ENCODE measurements around the gene BTNL8.

BTNL8 gene

GRCh38 chr5:180910182-180910581 is 11.2 kb downstream of the BTNL8 start:
- Histone ChIP-seq H3K23ac (ENCODE audit: low read depth, low read length, poor library complexity) (no peak overlapping the region), H3K18ac (ENCODE audit: low read length) (no peak overlapping the region), H3K4me3 (ENCODE audit: low read length in 2 of 2) (no peak overlapping the region), H3K36me3 (replicated peaks in 1 of 2; ENCODE audit: control insufficient read depth in 2 of 2, insufficient read depth in 2 of 2, low read length in 2 of 2) (no peaks in the 10 kb centered on the region), H3K4ac (ENCODE audit: low read length) (no peak overlapping the region), H3K79me1 (ENCODE audit: low read depth, low read length) (no peaks in the 10 kb centered on the region), H2BK120ac (ENCODE audit: low read depth, low read length) (no peak overlapping the region), H2AK5ac (ENCODE audit: low read depth, low read length) (no peak overlapping the region), H3K4me1 (ENCODE audit: control insufficient read depth in 2 of 2, insufficient read depth in 1 of 2, low read depth in 1 of 2, low read length in 2 of 2) (peaks cover 0 to 10% of the 10 kb centered on the region in 2 donors), H3K27ac (replicated peaks; ENCODE audit: low read length) (no peak overlapping the region), H4K91ac (ENCODE audit: low read depth, low read length, poor library complexity) (no peak overlapping the region), H2BK15ac (ENCODE audit: low read length) (no peak overlapping the region), H3K14ac (ENCODE audit: low read length) (no peak overlapping the region), H3K4me2 (ENCODE audit: insufficient read depth, low read length, poor library complexity, severe bottlenecking) (no peak overlapping the region), H3K27me3 (ENCODE audit: control insufficient read depth in 3 of 3, insufficient read depth in 3 of 3, low read depth in 1 of 3, low read length in 3 of 3) (peaks cover 0 to 2% (median 0%) of the 10 kb centered on the region in 3 experiments), H3K9ac (ENCODE audit: low read depth, low read length, poor library complexity) (no peak overlapping the region), H2AFZ (ENCODE audit: low read length) (no peak overlapping the region), H3K9me3 (replicated peaks in 1 of 2; ENCODE audit: control insufficient read depth in 2 of 2, insufficient read depth in 1 of 2, low read depth in 1 of 2, low read length in 2 of 2) (peaks cover 0 to 3% of the 10 kb centered on the region in 2 donors), H4K8ac (ENCODE audit: low read depth, low read length) (no peak overlapping the region), H2BK5ac (ENCODE audit: low read length) (no peak overlapping the region), H2BK12ac (ENCODE audit: low read length) (no peak overlapping the region)
- no peak for DNase-seq (ENCODE audit: low spot score)
- WGBS, 2 donors (ENCODE audit: extremely low coverage in 2 of 2, insufficient read length in 2 of 2, insufficient replicate concordance in 1 of 2): no CpG with 5 or more reads among the region's 2 CpGs

- Histone ChIP-seq H3K9me3 (replicated peaks in 1 of 2; ENCODE audit: control insufficient read depth in 2 of 2, insufficient read depth in 1 of 2, low read depth in 1 of 2, low read length in 2 of 2) (peaks cover 0 to 3% of the 10 kb centered on the region in 2 donors), H4K91ac (ENCODE audit: low read depth, low read length, poor library complexity) (no peak overlapping the region), H3K18ac (ENCODE audit: low read length) (no peak overlapping the region), H3K4ac (ENCODE audit: low read length) (no peak overlapping the region), H4K8ac (ENCODE audit: low read depth, low read length) (no peak overlapping the region), H3K27me3 (ENCODE audit: control insufficient read depth in 3 of 3, insufficient read depth in 3 of 3, low read depth in 1 of 3, low read length in 3 of 3) (peaks cover 0 to 2% (median 0%) of the 10 kb centered on the region in 3 experiments), H3K27ac (replicated peaks; ENCODE audit: low read length) (no peak overlapping the region), H3K4me1 (ENCODE audit: control insufficient read depth in 2 of 2, insufficient read depth in 1 of 2, low read depth in 1 of 2, low read length in 2 of 2) (peaks cover 0 to 10% of the 10 kb centered on the region in 2 donors), H2BK5ac (ENCODE audit: low read length) (no peak overlapping the region), H2AFZ (ENCODE audit: low read length) (no peak overlapping the region), H2BK12ac (ENCODE audit: low read length) (no peak overlapping the region), H3K36me3 (replicated peaks in 1 of 2; ENCODE audit: control insufficient read depth in 2 of 2, insufficient read depth in 2 of 2, low read length in 2 of 2) (no peaks in the 10 kb centered on the region), H3K14ac (ENCODE audit: low read length) (no peak overlapping the region), H2BK120ac (ENCODE audit: low read depth, low read length) (no peak overlapping the region), H2BK15ac (ENCODE audit: low read length) (no peak overlapping the region), H3K9ac (ENCODE audit: low read depth, low read length, poor library complexity) (no peak overlapping the region), H3K4me2 (ENCODE audit: insufficient read depth, low read length, poor library complexity, severe bottlenecking) (no peak overlapping the region), H3K23ac (ENCODE audit: low read depth, low read length, poor library complexity) (no peak overlapping the region), H3K79me1 (ENCODE audit: low read depth, low read length) (no peaks in the 10 kb centered on the region), H2AK5ac (ENCODE audit: low read depth, low read length) (no peak overlapping the region), H3K4me3 (ENCODE audit: low read length in 2 of 2) (no peak overlapping the region)
- no CpG with 5 or more reads among the region's 5 CpGs for WGBS, 2 donors (ENCODE audit: extremely low coverage in 2 of 2, insufficient read length in 2 of 2, insufficient replicate concordance in 1 of 2)
- DNase-seq (ENCODE audit: low spot score): no peak
These were observed 11.8 kb downstream of the BTNL8 start for GRCh38 chr5:180910735-180911134.

- Histone ChIP-seq H3K79me1 (ENCODE audit: low read depth, low read length) (no peaks in the 10 kb centered on the region), H3K4ac (ENCODE audit: low read length) (no peak overlapping the region), H3K27me3 (ENCODE audit: control insufficient read depth in 3 of 3, insufficient read depth in 3 of 3, low read depth in 1 of 3, low read length in 3 of 3) (peaks cover 0 to 2% (median 0%) of the 10 kb centered on the region in 3 experiments), H2BK15ac (ENCODE audit: low read length) (no peak overlapping the region), H2BK5ac (ENCODE audit: low read length) (no peak overlapping the region), H2BK12ac (ENCODE audit: low read length) (no peak overlapping the region), H3K9ac (ENCODE audit: low read depth, low read length, poor library complexity) (no peak overlapping the region), H3K4me1 (ENCODE audit: control insufficient read depth in 2 of 2, insufficient read depth in 1 of 2, low read depth in 1 of 2, low read length in 2 of 2) (peaks cover 0 to 8% of the 10 kb centered on the region in 2 donors), H2BK120ac (ENCODE audit: low read depth, low read length) (no peak overlapping the region), H3K4me3 (ENCODE audit: low read length in 2 of 2) (no peak overlapping the region), H4K8ac (ENCODE audit: low read depth, low read length) (no peak overlapping the region), H3K23ac (ENCODE audit: low read depth, low read length, poor library complexity) (no peak overlapping the region), H3K9me3 (replicated peaks in 1 of 2; ENCODE audit: control insufficient read depth in 2 of 2, insufficient read depth in 1 of 2, low read depth in 1 of 2, low read length in 2 of 2) (no peaks in the 10 kb centered on the region), H3K18ac (ENCODE audit: low read length) (no peak overlapping the region), H4K91ac (ENCODE audit: low read depth, low read length, poor library complexity) (no peak overlapping the region), H3K27ac (replicated peaks; ENCODE audit: low read length) (no peak overlapping the region), H2AK5ac (ENCODE audit: low read depth, low read length) (no peak overlapping the region), H2AFZ (ENCODE audit: low read length) (no peak overlapping the region), H3K36me3 (replicated peaks in 1 of 2; ENCODE audit: control insufficient read depth in 2 of 2, insufficient read depth in 2 of 2, low read length in 2 of 2) (no peaks in the 10 kb centered on the region), H3K14ac (ENCODE audit: low read length) (no peak overlapping the region), H3K4me2 (ENCODE audit: insufficient read depth, low read length, poor library complexity, severe bottlenecking) (no peak overlapping the region)
- no CpG with 5 or more reads among the region's 2 CpGs for WGBS, 2 donors (ENCODE audit: extremely low coverage in 2 of 2, insufficient read length in 2 of 2, insufficient replicate concordance in 1 of 2)
- no peak for DNase-seq (ENCODE audit: low spot score)
These were observed 15.7 kb downstream of the BTNL8 start for GRCh38 chr5:180914646-180915045.

GRCh38 chr5:180915924-180916323 is 17.0 kb downstream of the BTNL8 start:
- Histone ChIP-seq H4K8ac (ENCODE audit: low read depth, low read length) (no peak overlapping the region), H2BK12ac (ENCODE audit: low read length) (no peak overlapping the region), H2AFZ (ENCODE audit: low read length) (no peak overlapping the region), H3K27me3 (ENCODE audit: control insufficient read depth in 3 of 3, insufficient read depth in 3 of 3, low read depth in 1 of 3, low read length in 3 of 3) (peaks cover 0 to 2% (median 0%) of the 10 kb centered on the region in 3 experiments), H3K9me3 (replicated peaks in 1 of 2; ENCODE audit: control insufficient read depth in 2 of 2, insufficient read depth in 1 of 2, low read depth in 1 of 2, low read length in 2 of 2) (no peaks in the 10 kb centered on the region), H3K23ac (ENCODE audit: low read depth, low read length, poor library complexity) (no peak overlapping the region), H2BK15ac (ENCODE audit: low read length) (no peak overlapping the region), H3K79me1 (ENCODE audit: low read depth, low read length) (no peaks in the 10 kb centered on the region), H3K4ac (ENCODE audit: low read length) (no peak overlapping the region), H4K91ac (ENCODE audit: low read depth, low read length, poor library complexity) (no peak overlapping the region), H2AK5ac (ENCODE audit: low read depth, low read length) (no peak overlapping the region), H3K9ac (ENCODE audit: low read depth, low read length, poor library complexity) (no peak overlapping the region), H3K4me3 (ENCODE audit: low read length in 2 of 2) (no peak overlapping the region), H3K18ac (ENCODE audit: low read length) (no peak overlapping the region), H2BK120ac (ENCODE audit: low read depth, low read length) (no peak overlapping the region), H3K27ac (replicated peaks; ENCODE audit: low read length) (no peak overlapping the region), H3K36me3 (replicated peaks in 1 of 2; ENCODE audit: control insufficient read depth in 2 of 2, insufficient read depth in 2 of 2, low read length in 2 of 2) (no peaks in the 10 kb centered on the region), H3K14ac (ENCODE audit: low read length) (no peak overlapping the region), H2BK5ac (ENCODE audit: low read length) (no peak overlapping the region), H3K4me1 (ENCODE audit: control insufficient read depth in 2 of 2, insufficient read depth in 1 of 2, low read depth in 1 of 2, low read length in 2 of 2) (peaks cover 0 to 6% of the 10 kb centered on the region in 2 donors), H3K4me2 (ENCODE audit: insufficient read depth, low read length, poor library complexity, severe bottlenecking) (no peak overlapping the region)
- WGBS, 2 donors (ENCODE audit: extremely low coverage in 2 of 2, insufficient read length in 2 of 2, insufficient replicate concordance in 1 of 2): no CpG with 5 or more reads among the region's 3 CpGs
- no peak for DNase-seq (ENCODE audit: low spot score)

Data from neuronal stem cell (in vitro differentiated cells).